CD14-positive monocyte (primary cell): ENCODE data around the gene NHS. TPM values are rescaled to one million over a fixed set of nuclear protein-coding genes. Genes with fewer than 3 reads are reported as not detected.

Experiments
- DNase-seq, 3 donors: peaks; one replicate each; pipeline ENCODE4 v3.0.0-alpha.2; 2011 to 2022
- H2AFZ ChIP-seq: 2 replicates; pipeline ENCODE4 v1.6.0; 2012; ENCODE audit warnings: mild to moderate bottlenecking, low read depth, low read length, inconsistent platforms; ENCODE audit not compliant: insufficient read depth, poor library complexity, severe bottlenecking
- H3K27ac ChIP-seq, 2 donors: 1 replicate in 1 of 2; 2 replicates in 1 of 2; pipeline ENCODE4 v1.5.1; 2012 to 2013; ENCODE audit warnings: low read length in 2 of 2, control low read depth in 1 of 2, inconsistent platforms in 1 of 2, low read depth in 1 of 2, mild to moderate bottlenecking in 1 of 2
- H3K27me3 ChIP-seq, 2 donors: one replicate each; pipeline versions ENCODE4 v1.6.0 to v1.6.1; 2011 to 2013; ENCODE audit warnings: low read length in 2 of 2; ENCODE audit not compliant: control insufficient read depth in 2 of 2, insufficient read depth in 2 of 2
- H3K36me3 ChIP-seq, 2 donors: replicated peaks in 1 of 2; 1 replicate in 1 of 2; 2 replicates in 1 of 2; pipeline versions ENCODE4 v1.5.1 to v1.6.1; 2012 to 2013; ENCODE audit warnings: low read length in 2 of 2, control low read depth in 1 of 2, inconsistent platforms in 1 of 2, mild to moderate bottlenecking in 1 of 2; ENCODE audit not compliant: insufficient read depth in 2 of 2, control insufficient read depth in 1 of 2
- H3K4me1 ChIP-seq, 2 donors: 1 replicate in 1 of 2; 2 replicates in 1 of 2; pipeline versions ENCODE4 v1.5.1 to v1.6.1; 2012 to 2013; ENCODE audit warnings: low read length in 2 of 2, control low read depth in 1 of 2, inconsistent platforms in 1 of 2, mild to moderate bottlenecking in 1 of 2, moderate library complexity in 1 of 2; ENCODE audit not compliant: insufficient read depth in 2 of 2, control insufficient read depth in 1 of 2
- H3K4me2 ChIP-seq: replicated peaks from 2 replicates; pipeline ENCODE3; 2012; ENCODE audit warnings: low read length, moderate library complexity, mild to moderate bottlenecking; ENCODE audit not compliant: poor library complexity, severe bottlenecking; ENCODE audit errors: extremely low read depth
- H3K4me3 ChIP-seq, 3 experiments: fragments of 200-600 bp in 1 of 3; sonication (generic) in 1 of 3; replicated peaks in 1 of 3; 1 replicate in 2 of 3; 2 replicates in 1 of 3; pipeline ENCODE4 v1.5.1; 2011 to 2013; ENCODE audit warnings: low read length in 3 of 3, mild to moderate bottlenecking in 3 of 3, control low read depth in 2 of 3, low read depth in 2 of 3, inconsistent platforms in 1 of 3, moderate library complexity in 1 of 3
- H3K79me2 ChIP-seq: 2 replicates; pipeline ENCODE4 v1.6.0; 2012; ENCODE audit warnings: mild to moderate bottlenecking, control low read depth, inconsistent platforms, low read length, moderate library complexity; ENCODE audit not compliant: insufficient read depth
- H3K9ac ChIP-seq: 2 replicates; pipeline ENCODE4 v1.6.0; 2017; ENCODE audit warnings: low read length, mild to moderate bottlenecking; ENCODE audit not compliant: insufficient read depth, poor library complexity, severe bottlenecking
- H3K9me3 ChIP-seq, 2 donors: replicated peaks in 1 of 2; 1 replicate in 1 of 2; 2 replicates in 1 of 2; pipeline versions ENCODE4 v1.5.1 to v1.6.1; 2012 to 2013; ENCODE audit warnings: low read length in 2 of 2, control low read depth in 1 of 2; ENCODE audit not compliant: control insufficient read depth in 1 of 2, insufficient read depth in 1 of 2
- H4K20me1 ChIP-seq: 2 replicates; pipeline ENCODE4 v1.6.0; 2012; ENCODE audit warnings: mild to moderate bottlenecking, low read length, control low read depth, moderate library complexity; ENCODE audit not compliant: insufficient read depth
- H3K27ac Mint-ChIP-seq, 7 donors: one replicate each; pipeline ENCODE4 v1.8.0; 2020; ENCODE audit warnings: mild to moderate bottlenecking in 7 of 7, mixed read lengths in 7 of 7, moderate library complexity in 6 of 7, inconsistent platforms in 2 of 7
- H3K27me3 Mint-ChIP-seq, 3 donors: one replicate each; pipeline ENCODE4 v1.8.0; 2021 to 2022; ENCODE audit warnings: low read depth in 3 of 3, mild to moderate bottlenecking in 3 of 3, mixed read lengths in 3 of 3, moderate library complexity in 3 of 3, inconsistent platforms in 1 of 3
- H3K36me3 Mint-ChIP-seq, 2 donors: one replicate each; pipeline ENCODE4 v1.8.0; 2020; ENCODE audit warnings: mixed read lengths in 2 of 2, inconsistent platforms in 1 of 2, mild to moderate bottlenecking in 1 of 2
- H3K4me1 Mint-ChIP-seq: one replicate; pipeline ENCODE4 v1.8.0; 2020; ENCODE audit warnings: mild to moderate bottlenecking, mixed read lengths
- H3K4me3 Mint-ChIP-seq, 2 donors: one replicate each; pipeline ENCODE4 v1.8.0; 2020; ENCODE audit warnings: mild to moderate bottlenecking in 2 of 2, mixed read lengths in 2 of 2, moderate library complexity in 1 of 2
- H3K9me3 Mint-ChIP-seq, 7 donors: one replicate each; pipeline ENCODE4 v1.8.0; 2020 to 2022; ENCODE audit warnings: mixed read lengths in 7 of 7, mild to moderate bottlenecking in 6 of 7, moderate library complexity in 6 of 7, inconsistent platforms in 2 of 7
- WGBS: methylation state at CpG from one replicate; pipeline ENCODE4 v1.1.5; 2013; ENCODE audit warnings: missing lambda C conversion rate; ENCODE audit not compliant: insufficient coverage; 5-methylcytosine and 5-hydroxymethylcytosine counted together
- intact Hi-C, 2 donors: fragments of 100-400 bp; cut with micrococcal nuclease; formaldehyde crosslinking; loops; one replicate each; pipeline versions ENCODE4 v1.15.0 to v1.15.1; 2023
- polyA plus RNA-seq, 3 donors: library from polyadenylated mRNA; depleted of rRNA in 1 of 3; unstranded in 2 of 3; stranded (reverse) in 1 of 3; fragments of 300-500 nt in 2 of 3; fragments of >200 nt in 1 of 3; fragmentation: Illumina TruSeq in 2 of 3; gene quantifications; 1 replicate in 2 of 3; 2 replicates in 1 of 3; pipeline ENCODE4 v1.2.3, GENCODE V29; 2012 to 2021
- TF ChIP-seq, protein P1 (sequence below): fragments of 200-600 bp; IDR thresholded peaks from one replicate; pipeline ENCODE4 v1.8.0; 2022; ENCODE audit warnings: antibody characterized with exemption, mild to moderate bottlenecking

Gene NHS
- polyA plus RNA-seq, 3 donors, result 0.86 to 1.8 (median 1.3) TPM

DNA sequence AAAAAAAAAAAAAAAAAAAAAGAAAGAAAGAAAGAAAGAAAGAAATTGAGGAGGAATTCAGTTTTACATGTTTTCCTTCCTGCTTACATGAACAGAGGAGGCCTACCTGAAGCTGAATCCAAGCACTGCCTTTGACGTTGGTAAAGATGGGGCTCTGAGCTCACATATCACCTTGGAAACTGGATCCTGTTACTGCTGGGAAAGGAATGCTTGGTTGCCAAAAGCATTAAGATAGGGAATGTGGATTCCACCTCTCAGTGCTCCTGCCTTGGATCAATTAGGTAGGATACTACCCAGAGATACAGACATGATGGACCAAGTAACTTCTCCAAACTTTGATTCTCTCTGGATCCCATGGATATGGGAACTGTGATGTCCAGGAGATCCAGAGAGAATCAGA, 50.6 kb downstream of the NHS start:
- H3K36me3 ChIP-seq, result no peaks in the 10 kb centered on the region
- no peak overlapping the region for H3K4me3 Mint-ChIP-seq

DNA sequence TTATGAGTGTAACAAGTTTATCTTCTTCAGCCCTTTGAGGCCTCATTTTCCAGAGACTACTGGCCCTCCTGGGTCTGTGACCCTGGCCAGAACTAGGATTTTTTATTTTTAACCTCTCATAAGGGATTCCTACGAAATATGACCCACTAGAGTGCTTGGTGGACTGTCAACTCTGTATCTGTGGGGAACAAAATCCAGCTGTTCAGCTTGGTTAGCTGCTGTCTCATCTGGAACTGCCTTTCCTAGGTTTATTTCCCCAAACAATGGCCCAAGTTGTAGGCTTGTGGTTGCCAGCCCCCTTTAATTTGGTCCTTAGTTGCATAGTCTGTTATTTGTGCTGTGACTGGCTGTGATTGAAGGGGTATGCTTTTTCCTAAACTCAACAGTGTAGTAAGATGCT, 56.2 kb downstream of the NHS start:
- Histone ChIP-seq H2AFZ (no peak overlapping the region), H3K4me3 (no peak overlapping the region), H4K20me1 (no peaks in the 10 kb centered on the region), H3K27me3 (peaks cover 0 to 3% of the 10 kb centered on the region in 2 donors), H3K79me2 (no peaks in the 10 kb centered on the region), H3K9ac (no peak overlapping the region), H3K4me2 (no peak overlapping the region), H3K9me3 (no peaks in the 10 kb centered on the region), H3K27ac (no peak overlapping the region), H3K36me3 (no peaks in the 10 kb centered on the region), H3K4me1 (no peaks in the 10 kb centered on the region)
- peaks cover 0 to 3% (median 0%) of the 10 kb centered on the region in 7 donors for H3K9me3 Mint-ChIP-seq
- no peaks in the 10 kb centered on the region for H3K4me1 Mint-ChIP-seq
- H3K27me3 Mint-ChIP-seq, result peaks cover 0 to 6% (median 5%) of the 10 kb centered on the region in 3 donors
- TF ChIP-seq, protein P1, sequence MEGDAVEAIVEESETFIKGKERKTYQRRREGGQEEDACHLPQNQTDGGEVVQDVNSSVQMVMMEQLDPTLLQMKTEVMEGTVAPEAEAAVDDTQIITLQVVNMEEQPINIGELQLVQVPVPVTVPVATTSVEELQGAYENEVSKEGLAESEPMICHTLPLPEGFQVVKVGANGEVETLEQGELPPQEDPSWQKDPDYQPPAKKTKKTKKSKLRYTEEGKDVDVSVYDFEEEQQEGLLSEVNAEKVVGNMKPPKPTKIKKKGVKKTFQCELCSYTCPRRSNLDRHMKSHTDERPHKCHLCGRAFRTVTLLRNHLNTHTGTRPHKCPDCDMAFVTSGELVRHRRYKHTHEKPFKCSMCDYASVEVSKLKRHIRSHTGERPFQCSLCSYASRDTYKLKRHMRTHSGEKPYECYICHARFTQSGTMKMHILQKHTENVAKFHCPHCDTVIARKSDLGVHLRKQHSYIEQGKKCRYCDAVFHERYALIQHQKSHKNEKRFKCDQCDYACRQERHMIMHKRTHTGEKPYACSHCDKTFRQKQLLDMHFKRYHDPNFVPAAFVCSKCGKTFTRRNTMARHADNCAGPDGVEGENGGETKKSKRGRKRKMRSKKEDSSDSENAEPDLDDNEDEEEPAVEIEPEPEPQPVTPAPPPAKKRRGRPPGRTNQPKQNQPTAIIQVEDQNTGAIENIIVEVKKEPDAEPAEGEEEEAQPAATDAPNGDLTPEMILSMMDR, result no peak
- no peak overlapping the region for H3K4me3 Mint-ChIP-seq
- intact Hi-C loops, result no loop called here
- no peaks in the 10 kb centered on the region for H3K36me3 Mint-ChIP-seq
- no peak for DNase-seq
- WGBS, result no CpG with 5 or more reads among the region's 1 CpG
- no peak overlapping the region for H3K27ac Mint-ChIP-seq

More for the DNA sequence above, 50.6 kb downstream of the NHS start:
- Histone ChIP-seq H3K27me3 (peaks cover 3 to 5% of the 10 kb centered on the region in 2 donors), H3K79me2 (no peaks in the 10 kb centered on the region), H3K4me3 (no peak overlapping the region), H4K20me1 (no peaks in the 10 kb centered on the region), H3K27ac (no peak overlapping the region), H3K4me1 (no peaks in the 10 kb centered on the region), H3K4me2 (no peak overlapping the region), H3K9ac (no peak overlapping the region), H2AFZ (no peak overlapping the region), H3K9me3 (no peaks in the 10 kb centered on the region)
- H3K9me3 Mint-ChIP-seq, result peaks cover 0 to 2% (median 0%) of the 10 kb centered on the region in 7 donors
- WGBS, result no CpG with 5 or more reads among the region's 1 CpG
- peaks cover 2 to 7% (median 6%) of the 10 kb centered on the region in 3 donors for H3K27me3 Mint-ChIP-seq
- intact Hi-C loops, result no loop called here
- H3K36me3 Mint-ChIP-seq, result no peaks in the 10 kb centered on the region
- TF ChIP-seq, protein P1, result no peak
- no peaks in the 10 kb centered on the region for H3K4me1 Mint-ChIP-seq
- H3K27ac Mint-ChIP-seq, result no peak overlapping the region
- DNase-seq, result no peak
